ENCODE data around the gene FMO4. TPM values are rescaled to one million over a fixed set of nuclear protein-coding genes. Genes with fewer than 3 reads are reported as not detected.
"Not testable (repeated sequence)": the region's sequence is repeated elsewhere in the genome, so short reads cannot be mapped to it uniquely, and the experiment has no call there.

The FMO4 gene
- total RNA-seq, 1 experiment from 2014 or later = 2.5 TPM

DNA sequence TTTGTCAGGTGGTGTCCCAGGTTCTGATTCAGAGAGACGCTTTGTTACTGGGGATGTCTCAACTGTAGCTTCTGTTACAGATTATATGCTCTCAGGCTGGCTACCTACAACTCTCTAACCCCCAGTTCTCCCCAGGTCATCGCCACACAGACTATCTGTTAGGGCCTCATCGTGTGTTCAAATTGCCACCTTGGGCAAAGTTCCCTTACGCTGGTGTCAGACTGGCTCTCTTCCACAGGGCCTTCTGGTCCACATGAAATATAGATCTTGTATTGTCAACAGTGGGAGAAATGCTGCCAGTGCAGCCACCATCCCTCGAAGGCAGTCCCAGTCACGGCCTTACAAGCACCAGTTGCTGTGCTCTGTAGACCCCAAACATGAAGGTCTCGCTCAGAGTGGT, 15.3 kb downstream of the FMO4 start:
- CTCF ChIA-PET = no interaction called here
- intact Hi-C loops (cut with micrococcal nuclease; ENCODE audit: unreplicated experiment) = no loop called here
- Mint-ChIP-seq H3K27me3 (ENCODE audit: unreplicated experiment) (no peaks in the 10 kb centered on the region), H3K4me1 (ENCODE audit: low read depth, unreplicated experiment) (no peaks in the 10 kb centered on the region), H3K4me3 (ENCODE audit: low read depth, unreplicated experiment) (no peak overlapping the region), H3K27ac (ENCODE audit: unreplicated experiment) (no peak overlapping the region), H3K9me3 (ENCODE audit: low read depth, unreplicated experiment) (no peaks in the 10 kb centered on the region), H3K36me3 (ENCODE audit: insufficient read depth, unreplicated experiment) (no peaks in the 10 kb centered on the region)
- no peak for DNase-seq
- TF ChIP-seq, protein P1, sequence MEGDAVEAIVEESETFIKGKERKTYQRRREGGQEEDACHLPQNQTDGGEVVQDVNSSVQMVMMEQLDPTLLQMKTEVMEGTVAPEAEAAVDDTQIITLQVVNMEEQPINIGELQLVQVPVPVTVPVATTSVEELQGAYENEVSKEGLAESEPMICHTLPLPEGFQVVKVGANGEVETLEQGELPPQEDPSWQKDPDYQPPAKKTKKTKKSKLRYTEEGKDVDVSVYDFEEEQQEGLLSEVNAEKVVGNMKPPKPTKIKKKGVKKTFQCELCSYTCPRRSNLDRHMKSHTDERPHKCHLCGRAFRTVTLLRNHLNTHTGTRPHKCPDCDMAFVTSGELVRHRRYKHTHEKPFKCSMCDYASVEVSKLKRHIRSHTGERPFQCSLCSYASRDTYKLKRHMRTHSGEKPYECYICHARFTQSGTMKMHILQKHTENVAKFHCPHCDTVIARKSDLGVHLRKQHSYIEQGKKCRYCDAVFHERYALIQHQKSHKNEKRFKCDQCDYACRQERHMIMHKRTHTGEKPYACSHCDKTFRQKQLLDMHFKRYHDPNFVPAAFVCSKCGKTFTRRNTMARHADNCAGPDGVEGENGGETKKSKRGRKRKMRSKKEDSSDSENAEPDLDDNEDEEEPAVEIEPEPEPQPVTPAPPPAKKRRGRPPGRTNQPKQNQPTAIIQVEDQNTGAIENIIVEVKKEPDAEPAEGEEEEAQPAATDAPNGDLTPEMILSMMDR (IDR thresholded peaks at IDR 0.05; ENCODE audit: unreplicated experiment) = no peak
- BruUV-seq (replicated peaks) = no TSS peak

DNA sequence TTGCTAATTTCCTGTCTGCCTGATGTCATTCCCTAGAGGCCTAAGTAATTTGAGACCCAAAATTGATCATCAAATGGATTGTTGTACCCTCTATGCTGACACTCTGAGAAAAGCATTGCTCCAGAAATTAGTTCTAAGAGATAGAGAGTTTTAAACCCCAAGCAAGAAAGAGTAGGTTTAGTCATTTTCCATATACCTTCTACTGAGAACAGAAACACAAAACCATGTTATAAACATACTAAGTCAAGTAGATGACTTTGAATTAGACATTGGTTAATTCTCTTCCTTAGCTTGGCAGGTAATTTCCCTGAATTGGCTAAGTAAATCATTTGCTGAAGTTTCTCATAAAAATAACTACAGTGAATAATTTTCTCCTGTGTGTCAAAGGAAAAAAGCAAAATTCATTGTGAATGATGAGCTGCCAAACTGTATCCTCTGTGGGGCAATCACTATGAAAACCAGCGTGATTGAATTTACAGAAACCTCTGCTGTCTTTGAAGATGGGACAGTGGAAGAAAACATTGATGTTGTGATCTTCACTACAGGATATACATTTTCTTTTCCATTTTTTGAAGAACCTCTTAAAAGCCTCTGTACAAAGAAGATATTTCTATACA, 20.1 kb downstream of the FMO4 start:
- DNase-seq = no peak
- TF ChIP-seq, protein P1 (IDR thresholded peaks at IDR 0.05; ENCODE audit: unreplicated experiment) = no peak
- Mint-ChIP-seq H3K27ac (ENCODE audit: unreplicated experiment) (no peak overlapping the region), H3K4me1 (ENCODE audit: low read depth, unreplicated experiment) (no peaks in the 10 kb centered on the region), H3K4me3 (ENCODE audit: low read depth, unreplicated experiment) (no peak overlapping the region), H3K36me3 (ENCODE audit: insufficient read depth, unreplicated experiment) (no peaks in the 10 kb centered on the region), H3K9me3 (ENCODE audit: low read depth, unreplicated experiment) (no peaks in the 10 kb centered on the region), H3K27me3 (ENCODE audit: unreplicated experiment) (no peaks in the 10 kb centered on the region)
- no TSS peak for BruUV-seq (replicated peaks)
- intact Hi-C loops (cut with micrococcal nuclease; ENCODE audit: unreplicated experiment) = no loop called here
- CTCF ChIA-PET = no interaction called here

DNA sequence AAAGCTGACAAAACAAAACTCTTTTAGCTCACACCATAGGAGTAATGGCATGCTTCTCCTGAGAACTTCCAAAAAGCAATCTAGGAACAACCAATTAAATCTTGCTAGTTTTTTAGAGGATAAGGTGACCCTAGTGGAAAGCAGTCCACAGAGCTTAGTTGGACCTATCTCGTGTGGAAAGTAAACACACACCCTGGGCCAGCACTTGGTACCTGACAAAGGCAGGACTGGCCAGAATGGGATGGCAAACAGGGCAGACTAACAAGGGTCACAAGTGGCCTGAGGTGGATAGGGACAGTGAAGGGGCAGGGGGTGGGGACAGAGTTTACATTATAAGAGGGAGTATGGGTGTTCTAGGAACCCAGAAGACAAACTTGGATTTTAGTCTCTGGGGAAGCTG, 22.0 kb downstream of the FMO4 start:
- DNase-seq = no peak
- no peaks in the 10 kb centered on the region for H3K9me3 Mint-ChIP-seq (ENCODE audit: low read depth, unreplicated experiment)
- TF ChIP-seq, protein P1 (IDR thresholded peaks at IDR 0.05; ENCODE audit: unreplicated experiment) = no peak
- H3K27ac Mint-ChIP-seq (ENCODE audit: unreplicated experiment) = no peak overlapping the region
- intact Hi-C loops (cut with micrococcal nuclease; ENCODE audit: unreplicated experiment) = no loop called here
- no peaks in the 10 kb centered on the region for H3K27me3 Mint-ChIP-seq (ENCODE audit: unreplicated experiment)
- no peak overlapping the region for H3K4me3 Mint-ChIP-seq (ENCODE audit: low read depth, unreplicated experiment)
- CTCF ChIA-PET = interaction anchor here (0.7 kb wide), 1 partner anchor 22 kb away, joined by 4 read pairs; the partner anchor contains the start of gene FMO4
- no peaks in the 10 kb centered on the region for H3K36me3 Mint-ChIP-seq (ENCODE audit: insufficient read depth, unreplicated experiment)
- H3K4me1 Mint-ChIP-seq (ENCODE audit: low read depth, unreplicated experiment) = no peaks in the 10 kb centered on the region
- BruUV-seq (replicated peaks) = no TSS peak

DNA sequence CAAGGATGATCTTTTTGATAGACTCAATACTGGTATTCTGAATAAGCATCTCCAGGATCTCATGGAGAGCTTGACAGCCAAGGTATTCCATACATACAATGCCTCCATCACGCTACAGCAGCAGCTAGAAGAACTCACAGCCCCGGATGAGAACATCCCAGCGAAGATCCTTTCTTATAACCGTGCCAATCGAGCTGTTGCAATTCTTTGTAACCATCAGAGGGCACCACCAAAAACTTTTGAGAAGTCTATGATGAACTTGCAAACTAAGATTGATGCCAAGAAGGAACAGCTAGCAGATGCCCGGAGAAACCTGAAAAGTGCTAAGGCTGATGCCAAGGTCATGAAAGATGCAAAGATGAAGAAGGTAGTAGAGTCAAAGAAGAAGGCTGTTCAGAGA, 25.4 kb downstream of the FMO4 start:
- H3K4me3 Mint-ChIP-seq (ENCODE audit: low read depth, unreplicated experiment); CTCF ChIA-PET; H3K27ac Mint-ChIP-seq (ENCODE audit: unreplicated experiment); BruUV-seq (replicated peaks); H3K36me3 Mint-ChIP-seq (ENCODE audit: insufficient read depth, unreplicated experiment); H3K4me1 Mint-ChIP-seq (ENCODE audit: low read depth, unreplicated experiment); H3K27me3 Mint-ChIP-seq (ENCODE audit: unreplicated experiment); intact Hi-C loops (cut with micrococcal nuclease; ENCODE audit: unreplicated experiment); DNase-seq; H3K9me3 Mint-ChIP-seq (ENCODE audit: low read depth, unreplicated experiment): not testable (repeated sequence)

DNA sequence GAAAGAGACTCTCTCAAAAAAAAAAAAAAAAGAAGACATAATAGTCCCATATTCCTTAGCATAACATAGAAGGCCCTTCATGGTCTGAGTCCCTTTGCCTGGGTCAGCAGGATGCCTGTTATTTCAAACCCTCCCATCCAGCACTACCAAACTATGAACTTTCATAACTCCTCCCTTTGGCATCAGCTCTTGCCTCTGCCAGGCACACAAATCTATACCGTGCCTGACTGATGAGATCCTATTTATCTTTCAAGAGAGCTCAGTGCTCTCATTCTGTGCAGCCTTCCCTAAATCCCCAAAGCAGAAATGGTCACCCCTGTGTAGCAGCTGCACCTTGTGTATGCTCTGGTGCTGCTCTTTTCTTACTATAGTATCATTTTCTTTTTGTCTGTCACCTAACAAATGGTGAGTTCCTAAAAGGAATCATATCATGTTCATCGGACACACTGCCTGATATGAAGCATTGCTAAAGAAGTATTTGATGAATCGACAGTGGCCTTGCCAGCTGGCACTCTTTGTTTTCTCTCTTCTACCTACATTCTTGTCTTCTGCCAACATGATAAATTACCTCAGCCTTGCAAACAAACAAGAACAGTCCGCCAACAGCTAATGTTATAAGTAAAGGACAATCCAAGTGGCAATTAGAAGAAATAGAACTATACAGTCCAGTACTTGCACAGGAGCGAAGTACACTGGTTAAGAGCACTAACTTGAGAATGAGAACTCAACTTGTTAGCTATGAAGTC, 29.9 kb downstream of the FMO4 start:
- intact Hi-C loops (cut with micrococcal nuclease; ENCODE audit: unreplicated experiment) = no loop called here
- H3K9me3 Mint-ChIP-seq (ENCODE audit: low read depth, unreplicated experiment) = no peaks in the 10 kb centered on the region
- no peak overlapping the region for H3K4me3 Mint-ChIP-seq (ENCODE audit: low read depth, unreplicated experiment)
- no peak overlapping the region for H3K27ac Mint-ChIP-seq (ENCODE audit: unreplicated experiment)
- H3K4me1 Mint-ChIP-seq (ENCODE audit: low read depth, unreplicated experiment) = no peaks in the 10 kb centered on the region
- no peaks in the 10 kb centered on the region for H3K27me3 Mint-ChIP-seq (ENCODE audit: unreplicated experiment)
- DNase-seq = no peak
- H3K36me3 Mint-ChIP-seq (ENCODE audit: insufficient read depth, unreplicated experiment) = no peaks in the 10 kb centered on the region
- BruUV-seq (replicated peaks) = no TSS peak
- CTCF ChIA-PET = no interaction called here
- TF ChIP-seq, protein P1 (IDR thresholded peaks at IDR 0.05; ENCODE audit: unreplicated experiment) = no peak
